K562 (cell line): ENCODE results near the gene GLRX2. TPM values are rescaled to one million over a fixed set of nuclear protein-coding genes. Genes with fewer than 3 reads are reported as not detected.

Source experiments
- ARID1B ChIP-seq: fragments of 450-650 bp; IDR thresholded peaks from 2 replicates; pipeline ENCODE4 v1.6.1; 2016; ENCODE audit warnings: antibody characterized with exemption, mild to moderate bottlenecking, inconsistent platforms
- CREBBP ChIP-seq: IDR thresholded peaks from one replicate; pipeline ENCODE4 v1.6.1; 2012; ENCODE audit warnings: low read depth, mild to moderate bottlenecking, control low read depth, inconsistent platforms, low read length
- ETV6 ChIP-seq, 3 experiments: fragments of 150-350 bp in 1 of 3; sonication (generic) in 1 of 3; formaldehyde crosslinking in 1 of 3; IDR thresholded peaks; 2 replicates each; pipeline versions ENCODE4 v1.6.1 to v1.8.0; 2014 to 2022; ENCODE audit warnings: borderline replicate concordance in 2 of 3, low read depth in 2 of 3, antibody characterized with exemption in 1 of 3, low read length in 1 of 3, mild to moderate bottlenecking in 1 of 3, missing genetic modification reagents in 1 of 3
- HOXB6 ChIP-seq: fragments of 250-450 bp; sonication (Bioruptor Pico); IDR thresholded peaks from 2 replicates; pipeline ENCODE4 v1.5.1; 2022; ENCODE audit warnings: mild to moderate bottlenecking, borderline replicate concordance
- KAT2B ChIP-seq: IDR thresholded peaks from one replicate; pipeline ENCODE4 v1.6.1; 2012; ENCODE audit warnings: low read depth, mild to moderate bottlenecking, control low read depth, inconsistent platforms, low read length, moderate library complexity
- MXI1 ChIP-seq: IDR thresholded peaks from 2 replicates; pipeline ENCODE4 v1.6.1; 2011; ENCODE audit warnings: low read depth, mild to moderate bottlenecking, improper control_type of control experiment, low read length
- NEUROD1 ChIP-seq: fragments of 150-350 bp; IDR thresholded peaks from 2 replicates; pipeline ENCODE4 v1.6.1; 2014; ENCODE audit warnings: borderline replicate concordance, low read length, low read depth; ENCODE audit not compliant: partially characterized antibody
- NFATC3 ChIP-seq: fragments of 450-650 bp; IDR thresholded peaks from 2 replicates; pipeline ENCODE4 v1.6.1; 2017; ENCODE audit warnings: mild to moderate bottlenecking
- NKRF ChIP-seq: fragments of 450-650 bp; IDR thresholded peaks from 2 replicates; pipeline ENCODE4 v1.6.1; 2016; ENCODE audit warnings: borderline replicate concordance
- POLR2A ChIP-seq: fragments of 450-650 bp; conservative IDR thresholded peaks from 2 replicates; pipeline ENCODE4 v1.6.1; 2016
- PRMT5 ChIP-seq: sonication (generic); formaldehyde crosslinking; IDR thresholded peaks from 2 replicates; pipeline ENCODE4 v1.5.0; 2020; ENCODE audit warnings: missing genetic modification reagents
- RBM22 ChIP-seq: fragments of 200-400 bp; formaldehyde crosslinking; IDR thresholded peaks from 2 replicates; pipeline ENCODE4 v1.6.1; 2018; ENCODE audit warnings: low read length, low read depth; ENCODE audit not compliant: poor library complexity, severe bottlenecking
- SAFB ChIP-seq: fragments of 200-400 bp; formaldehyde crosslinking; IDR thresholded peaks from 2 replicates; pipeline ENCODE4 v1.6.1; 2017; ENCODE audit warnings: low read depth, low read length, borderline replicate concordance
- SMAD4 ChIP-seq: fragments of 250-450 bp; sonication (Bioruptor Pico); conservative IDR thresholded peaks from 2 replicates; pipeline ENCODE4 v1.8.0; 2021; ENCODE audit warnings: inconsistent platforms, mild to moderate bottlenecking, moderate library complexity
- SMARCA4 ChIP-seq: fragments of 450-650 bp; IDR thresholded peaks from 2 replicates; pipeline ENCODE4 v1.6.1; 2016
- THRAP3 ChIP-seq: fragments of 450-650 bp; IDR thresholded peaks from 2 replicates; pipeline ENCODE4 v1.6.1; 2016; ENCODE audit warnings: mild to moderate bottlenecking, inconsistent platforms, borderline replicate concordance
- ZKSCAN1 ChIP-seq: fragments of 150-350 bp; IDR thresholded peaks from 2 replicates; pipeline ENCODE4 v1.6.1; 2016; ENCODE audit warnings: low read depth, low read length
- ZSCAN32 ChIP-seq: fragments of 450-650 bp; formaldehyde crosslinking; IDR thresholded peaks from 2 replicates; pipeline ENCODE4 v1.4.0; 2020; ENCODE audit warnings: mild to moderate bottlenecking, moderate library complexity
- ZZZ3 ChIP-seq: fragments of 450-650 bp; IDR thresholded peaks from 2 replicates; pipeline ENCODE4 v1.6.1; 2016; ENCODE audit warnings: antibody characterized with exemption, mild to moderate bottlenecking, moderate library complexity
- polyA plus RNA-seq, 8 experiments: library from polyadenylated mRNA; depleted of rRNA in 4 of 8; stranded (reverse) in 5 of 8; unstranded in 3 of 8; fragments of >200 nt; fragmentation: Nextera tagmentation in 2 of 8; fragmentation: Illumina TruSeq in 1 of 8; extraction: Ambion mirVana in 2 of 8; extraction: Trizol in 1 of 8; gene quantifications; 2 replicates each; pipeline versions ENCODE4 v1.2.1 to v1.2.3, GENCODE V29; 2011 to 2014; ENCODE audit warnings: inconsistent platforms in 1 of 8, missing spikeins in 1 of 8
- total RNA-seq, 7 experiments: library from RNA; depleted of rRNA in 6 of 7; stranded (reverse); fragments of >200 nt in 6 of 7; fragmentation: Illumina TruSeq in 2 of 7; extraction: Trizol in 2 of 7; gene quantifications; 2 replicates each; pipeline versions ENCODE4 v1.2.1 to v1.2.3, GENCODE V29; 2011 to 2021; ENCODE audit warnings: low replicate concordance in 1 of 7
- TF ChIP-seq, protein P1 (sequence below): fragments of 450-650 bp; IDR thresholded peaks from 2 replicates; pipeline ENCODE4 v1.6.1; 2018; ENCODE audit not compliant: partially characterized antibody
- TF ChIP-seq, protein P2 (sequence below): fragments of 250-450 bp; sonication (Bioruptor Pico); IDR thresholded peaks from 2 replicates; pipeline ENCODE4 v1.5.0; 2021; ENCODE audit warnings: mild to moderate bottlenecking, moderate library complexity

Gene GLRX2
- total and polyA plus RNA-seq, 9 of the 15 experiments (the other 6 are each of a cell fraction or from before 2014, with no cell fraction given), result 13.3 to 82.6 (median 55.1) TPM

DNA sequence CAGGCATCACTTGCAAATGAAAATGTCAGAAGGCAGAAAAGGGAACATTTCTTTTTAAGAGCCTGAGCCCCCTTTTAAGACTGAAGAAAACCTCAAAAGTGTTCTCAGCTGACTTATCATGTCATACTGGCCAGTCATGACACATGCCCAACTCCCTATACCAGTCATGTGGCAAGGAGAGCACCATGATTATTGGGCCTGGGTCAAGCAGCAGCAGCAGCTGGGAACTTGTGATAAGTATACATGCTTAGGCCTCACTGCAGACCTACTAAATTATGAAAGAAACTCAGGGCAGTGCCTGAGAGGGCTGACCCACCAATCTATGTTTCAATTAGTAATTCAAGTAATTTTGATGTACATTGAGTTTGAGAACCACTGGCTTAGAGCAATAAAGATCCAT lies 37.2 kb downstream of the GLRX2 start (continued):
- TF ChIP-seq, protein P1, sequence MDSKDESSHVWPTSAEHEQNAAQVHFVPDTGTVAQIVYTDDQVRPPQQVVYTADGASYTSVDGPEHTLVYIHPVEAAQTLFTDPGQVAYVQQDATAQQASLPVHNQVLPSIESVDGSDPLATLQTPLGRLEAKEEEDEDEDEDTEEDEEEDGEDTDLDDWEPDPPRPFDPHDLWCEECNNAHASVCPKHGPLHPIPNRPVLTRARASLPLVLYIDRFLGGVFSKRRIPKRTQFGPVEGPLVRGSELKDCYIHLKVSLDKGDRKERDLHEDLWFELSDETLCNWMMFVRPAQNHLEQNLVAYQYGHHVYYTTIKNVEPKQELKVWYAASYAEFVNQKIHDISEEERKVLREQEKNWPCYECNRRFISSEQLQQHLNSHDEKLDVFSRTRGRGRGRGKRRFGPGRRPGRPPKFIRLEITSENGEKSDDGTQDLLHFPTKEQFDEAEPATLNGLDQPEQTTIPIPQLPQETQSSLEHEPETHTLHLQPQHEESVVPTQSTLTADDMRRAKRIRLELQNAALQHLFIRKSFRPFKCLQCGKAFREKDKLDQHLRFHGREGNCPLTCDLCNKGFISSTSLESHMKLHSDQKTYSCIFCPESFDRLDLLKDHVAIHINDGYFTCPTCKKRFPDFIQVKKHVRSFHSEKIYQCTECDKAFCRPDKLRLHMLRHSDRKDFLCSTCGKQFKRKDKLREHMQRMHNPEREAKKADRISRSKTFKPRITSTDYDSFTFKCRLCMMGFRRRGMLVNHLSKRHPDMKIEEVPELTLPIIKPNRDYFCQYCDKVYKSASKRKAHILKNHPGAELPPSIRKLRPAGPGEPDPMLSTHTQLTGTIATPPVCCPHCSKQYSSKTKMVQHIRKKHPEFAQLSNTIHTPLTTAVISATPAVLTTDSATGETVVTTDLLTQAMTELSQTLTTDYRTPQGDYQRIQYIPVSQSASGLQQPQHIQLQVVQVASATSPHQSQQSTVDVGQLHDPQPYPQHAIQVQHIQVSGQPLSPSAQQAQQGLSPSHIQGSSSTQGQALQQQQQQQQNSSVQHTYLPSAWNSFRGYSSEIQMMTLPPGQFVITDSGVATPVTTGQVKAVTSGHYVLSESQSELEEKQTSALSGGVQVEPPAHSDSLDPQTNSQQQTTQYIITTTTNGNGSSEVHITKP, result no peak
- TF ChIP-seq ARID1B, result peak; percentile 85
- no peak for TF ChIP-seq ZZZ3
- TF ChIP-seq POLR2A, result no peak
- TF ChIP-seq SMARCA4, result peak; percentile 69; the same call in 1 of the 2 replicates
- peak; percentile 35 for TF ChIP-seq NEUROD1
- TF ChIP-seq ETV6 (IDR thresholded peaks at IDR 0.05; ENCODE audit: borderline replicate concordance in 1 of 2, low read depth in 2 of 2, low read length in 1 of 2), result no peak
- TF ChIP-seq ETV6 (CRISPR knock-in tag; IDR thresholded peaks at IDR 0.05; ENCODE audit: borderline replicate concordance), result no peak
- TF ChIP-seq NKRF, result no peak
- no peak for TF ChIP-seq THRAP3
- no peak for TF ChIP-seq ZSCAN32 (CRISPR knock-in tag)
- peak; percentile 47; the same call in 1 of the 2 replicates for TF ChIP-seq ZKSCAN1
- no peak for TF ChIP-seq PRMT5 (CRISPR knock-in tag)
- TF ChIP-seq MXI1, result no peak
- TF ChIP-seq HOXB6, result no peak
- no peak for TF ChIP-seq CREBBP
- no peak for TF ChIP-seq NFATC3
- TF ChIP-seq, protein P2, sequence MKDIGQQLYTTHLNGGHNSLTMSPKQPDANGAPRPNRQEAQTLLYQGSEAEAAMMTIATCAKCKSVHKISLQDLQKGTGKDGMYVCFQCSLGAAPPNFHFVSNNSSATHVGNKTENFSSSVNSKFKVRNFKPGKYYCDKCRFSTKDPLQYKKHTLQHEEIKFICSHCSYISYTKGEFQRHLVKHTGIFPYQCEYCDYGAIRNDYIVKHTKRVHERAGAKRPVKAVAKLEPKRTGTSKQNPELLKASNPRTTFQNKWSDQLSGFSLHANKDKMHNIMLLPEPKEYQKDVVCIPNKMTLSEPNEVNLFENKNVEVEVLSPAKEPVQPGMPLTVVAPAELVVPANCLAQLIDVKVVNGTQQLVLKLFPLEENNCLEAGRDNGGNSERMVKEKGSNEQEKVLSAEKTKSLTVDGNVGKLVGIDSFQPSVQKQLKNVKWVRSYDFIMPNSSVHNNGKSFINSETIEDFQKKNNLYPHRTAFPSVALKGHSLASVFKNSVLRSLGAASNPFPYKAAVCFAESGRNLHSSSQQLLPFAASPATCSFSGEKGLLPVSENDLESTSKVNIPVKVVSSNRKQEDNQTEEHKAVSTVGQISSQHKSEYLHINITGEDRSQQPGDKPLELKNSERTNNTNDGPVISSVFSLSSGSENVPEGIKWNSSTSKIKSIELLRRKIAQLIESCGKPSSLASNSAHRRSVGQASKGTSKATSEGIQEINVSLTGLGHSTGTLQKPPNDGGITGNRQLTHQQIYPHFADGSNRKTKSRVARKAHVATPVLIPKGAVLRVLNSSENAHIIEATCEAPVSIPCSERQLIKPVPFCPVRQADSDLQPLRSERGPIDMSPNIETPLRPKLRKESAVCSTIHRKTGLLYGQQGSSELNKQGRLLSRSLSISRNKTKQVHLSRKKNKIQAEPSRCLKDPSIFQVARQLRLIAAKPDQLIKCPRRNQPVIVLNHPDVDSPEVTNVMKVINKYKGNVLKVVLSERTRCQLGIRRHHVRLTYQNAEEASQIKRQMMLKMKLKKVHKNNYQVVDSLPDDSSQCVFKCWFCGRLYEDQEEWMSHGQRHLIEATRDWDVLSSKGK, result no peak
- TF ChIP-seq RBM22, result no peak
- no peak for TF ChIP-seq SAFB
- TF ChIP-seq KAT2B, result no peak
- TF ChIP-seq SMAD4 (CRISPR knock-in tag), result 0 out of 2 replicates have a peak, but pooled peaks have one; percentile 52
